Skeletal muscle satellite cell (primary cell): ENCODE data around the gene PCDHA6.
"Not testable (repeated sequence)": the region's sequence is repeated elsewhere in the genome, so short reads cannot be mapped to it uniquely, and the experiment has no call there.

Source experiments
- H3K27me3 ChIP-seq: 2 replicates; pipeline ENCODE4 v1.7.0; 2013; ENCODE audit warnings: low read length; ENCODE audit not compliant: control insufficient read depth, insufficient read depth
- H3K36me3 ChIP-seq: 2 replicates; pipeline ENCODE4 v1.7.0; 2013; ENCODE audit warnings: mild to moderate bottlenecking, control low read depth, low read length; ENCODE audit not compliant: insufficient read depth
- H3K4me1 ChIP-seq: 2 replicates; pipeline ENCODE4 v1.7.0; 2013; ENCODE audit warnings: low read length; ENCODE audit not compliant: control insufficient read depth, insufficient read depth
- H3K4me2 ChIP-seq: 2 replicates; pipeline ENCODE4 v1.7.0; 2013; ENCODE audit warnings: mild to moderate bottlenecking, low read length
- H3K4me3 ChIP-seq: 2 replicates; pipeline ENCODE4 v1.7.0; 2013; ENCODE audit warnings: low read length
- H3K9ac ChIP-seq: 2 replicates; pipeline ENCODE4 v1.7.0; 2013; ENCODE audit warnings: mild to moderate bottlenecking, low read depth, low read length, moderate library complexity
- H3K9me3 ChIP-seq: replicated peaks from 2 replicates; pipeline ENCODE4 v1.7.0; 2013; ENCODE audit warnings: mild to moderate bottlenecking, control low read depth, low read length

PCDHA6 gene

DNA sequence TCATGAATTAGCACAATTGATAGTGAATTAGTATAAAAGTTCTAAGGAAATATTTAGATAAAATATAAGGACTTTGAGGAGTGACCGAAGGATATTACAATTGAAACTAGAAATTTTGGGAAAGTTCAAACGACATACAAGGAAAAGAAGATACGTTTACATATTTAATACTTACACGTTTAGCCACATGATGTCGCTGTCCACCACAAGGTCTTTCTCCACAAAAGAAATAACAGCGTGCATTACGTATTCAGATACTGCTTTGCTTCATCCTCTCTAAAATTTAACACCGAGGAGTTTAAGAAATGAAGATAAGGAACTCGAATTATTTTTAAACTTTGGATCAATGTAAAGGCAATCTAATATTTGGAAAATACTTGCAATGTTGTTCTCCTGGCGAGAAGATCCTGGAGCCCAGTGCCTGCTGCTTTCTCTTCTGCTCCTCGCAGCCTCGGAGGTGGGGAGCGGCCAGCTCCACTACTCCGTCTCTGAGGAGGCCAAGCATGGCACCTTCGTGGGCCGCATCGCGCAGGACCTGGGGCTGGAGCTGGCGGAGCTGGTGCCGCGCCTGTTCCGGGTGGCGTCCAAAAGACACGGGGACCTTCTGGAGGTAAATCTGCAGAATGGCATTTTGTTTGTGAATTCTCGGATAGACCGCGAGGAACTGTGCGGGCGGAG lies 26.8 kb upstream of the PCDHA6 start, which contains the start of gene PCDHA3:
TSS of gene PCDHA3 (plus strand) at position 242 of the 678 bp plus-strand sequence.
- H3K36me3 ChIP-seq = no peaks in the 10 kb centered on the region
- no peaks in the 10 kb centered on the region for H3K4me1 ChIP-seq
- H3K4me2 ChIP-seq = peak within 1 kb of the TSS; percentile 69
- H3K9me3 ChIP-seq = no peaks in the 10 kb centered on the region
- peak within 1 kb of the TSS; percentile 51 for H3K4me3 ChIP-seq
- no peak within 1 kb of the TSS for H3K9ac ChIP-seq
- no peaks in the 10 kb centered on the region for H3K27me3 ChIP-seq

DNA sequence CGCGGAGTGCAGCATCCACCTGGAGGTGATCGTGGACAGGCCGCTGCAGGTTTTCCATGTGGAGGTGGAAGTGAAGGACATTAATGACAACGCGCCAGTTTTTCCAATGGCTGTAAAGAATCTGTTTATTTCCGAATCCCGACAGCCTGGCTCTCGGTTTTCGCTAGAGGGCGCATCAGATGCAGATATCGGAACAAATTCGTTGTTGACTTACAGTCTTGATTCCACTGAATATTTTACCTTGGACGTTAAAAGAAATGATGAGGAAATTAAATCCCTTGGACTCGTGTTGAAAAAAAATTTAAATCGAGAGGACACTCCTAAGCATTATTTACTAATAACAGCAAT lies 26.3 kb upstream of the PCDHA6 start:
- H3K9ac ChIP-seq = no peak overlapping the region
- peak overlapping the region; percentile 69 for H3K4me2 ChIP-seq
- H3K4me1 ChIP-seq = no peaks in the 10 kb centered on the region
- no peaks in the 10 kb centered on the region for H3K36me3 ChIP-seq
- no peaks in the 10 kb centered on the region for H3K27me3 ChIP-seq
- no peaks in the 10 kb centered on the region for H3K9me3 ChIP-seq
- H3K4me3 ChIP-seq = peak overlapping the region; percentile 51

DNA sequence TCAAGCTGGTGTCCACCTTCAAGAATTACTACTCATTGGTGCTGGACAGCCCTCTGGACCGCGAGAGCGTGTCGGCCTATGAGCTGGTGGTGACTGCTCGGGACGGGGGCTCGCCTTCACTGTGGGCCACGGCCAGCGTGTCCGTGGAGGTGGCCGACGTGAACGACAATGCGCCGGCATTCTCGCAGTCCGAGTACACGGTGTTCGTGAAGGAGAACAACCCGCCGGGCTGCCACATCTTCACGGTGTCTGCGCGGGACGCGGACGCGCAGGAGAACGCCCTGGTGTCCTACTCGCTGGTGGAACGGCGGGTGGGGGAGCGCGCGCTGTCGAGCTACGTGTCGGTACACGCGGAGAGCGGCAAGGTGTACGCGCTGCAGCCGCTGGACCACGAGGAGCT lies 25.4 kb upstream of the PCDHA6 start:
- not testable (repeated sequence) for H3K9ac ChIP-seq, H3K4me1 ChIP-seq, H3K27me3 ChIP-seq, H3K36me3 ChIP-seq, H3K4me2 ChIP-seq, H3K9me3 ChIP-seq, H3K4me3 ChIP-seq

DNA sequence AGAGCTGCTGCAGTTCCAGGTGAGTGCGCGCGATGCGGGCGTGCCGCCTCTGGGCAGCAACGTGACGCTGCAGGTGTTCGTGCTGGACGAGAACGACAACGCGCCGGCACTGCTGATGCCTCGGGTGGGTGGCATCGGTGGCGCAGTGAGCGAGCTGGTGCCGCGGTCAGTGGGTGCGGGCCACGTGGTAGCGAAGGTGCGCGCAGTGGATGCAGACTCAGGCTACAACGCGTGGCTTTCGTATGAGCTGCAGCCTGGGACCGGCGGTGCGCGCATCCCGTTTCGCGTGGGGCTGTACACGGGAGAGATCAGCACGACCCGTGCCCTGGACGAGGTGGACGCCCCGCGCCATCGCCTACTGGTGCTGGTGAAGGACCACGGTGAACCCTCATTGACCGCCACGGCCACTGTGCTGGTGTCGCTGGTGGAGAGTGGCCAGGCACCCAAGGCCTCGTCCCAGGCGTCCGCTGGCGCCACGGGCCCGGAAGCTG lies 24.9 kb upstream of the PCDHA6 start:
- H3K4me2 ChIP-seq = no peak overlapping the region
- no peaks in the 10 kb centered on the region for H3K4me1 ChIP-seq

DNA sequence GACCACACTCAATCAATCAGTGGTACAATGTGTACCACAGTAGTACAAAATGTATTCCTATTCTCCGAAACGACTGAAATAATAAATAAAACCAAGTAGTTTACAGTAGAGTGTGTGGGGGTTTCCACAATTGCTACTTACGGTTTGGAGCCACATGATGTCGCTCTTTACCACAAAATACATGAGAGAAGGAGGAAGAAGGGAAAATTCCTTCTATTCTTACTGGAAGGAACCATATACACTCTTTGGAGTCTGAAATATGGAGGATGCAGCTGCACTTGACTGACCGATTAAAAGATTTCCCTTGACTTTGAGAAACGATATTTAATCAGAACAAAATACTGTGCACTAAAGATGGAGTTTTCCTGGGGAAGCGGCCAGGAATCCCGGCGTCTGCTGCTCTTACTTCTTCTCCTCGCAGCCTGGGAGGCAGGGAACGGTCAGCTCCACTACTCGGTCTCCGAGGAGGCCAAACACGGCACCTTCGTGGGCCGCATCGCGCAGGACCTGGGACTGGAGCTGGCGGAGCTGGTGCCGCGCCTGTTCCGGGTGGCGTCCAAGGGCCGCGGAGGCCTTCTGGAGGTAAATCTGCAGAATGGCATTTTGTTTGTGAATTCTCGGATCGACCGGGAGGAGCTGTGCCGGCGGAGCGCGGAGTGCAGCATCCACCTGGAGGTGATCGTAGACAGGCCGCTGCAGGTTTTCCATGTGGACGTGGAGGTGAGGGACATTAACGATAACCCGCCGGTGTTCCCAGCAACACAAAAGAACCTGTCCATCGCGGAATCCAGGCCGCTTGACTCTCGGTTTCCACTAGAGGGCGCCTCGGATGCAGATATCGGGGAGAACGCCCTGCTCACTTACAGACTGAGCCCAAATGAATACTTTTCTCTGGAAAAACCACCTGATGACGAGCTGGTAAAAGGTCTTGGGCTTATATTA lies 20.7 kb upstream of the PCDHA6 start, which contains the start of gene PCDHA4:
TSS of gene PCDHA4 (plus strand) at position 235 of the 942 bp plus-strand sequence.
- H3K4me3 ChIP-seq = peak within 1 kb of the TSS; percentile 63
- no peaks in the 10 kb centered on the region for H3K4me1 ChIP-seq
- H3K9me3 ChIP-seq = peaks cover 6% of the 10 kb centered on the region
- peak within 1 kb of the TSS; percentile 35 for H3K9ac ChIP-seq
- no peaks in the 10 kb centered on the region for H3K36me3 ChIP-seq
- no peaks in the 10 kb centered on the region for H3K27me3 ChIP-seq
- H3K4me2 ChIP-seq = no peak within 1 kb of the TSS

More for the DNA sequence above, 24.9 kb upstream of the PCDHA6 start:
- Histone ChIP-seq H3K4me3 (no peak overlapping the region), H3K9me3 (peaks cover 6% of the 10 kb centered on the region), H3K36me3 (no peaks in the 10 kb centered on the region), H3K9ac (no peak overlapping the region), H3K27me3 (no peaks in the 10 kb centered on the region)

- H3K4me3 ChIP-seq, H3K9ac ChIP-seq, H3K9me3 ChIP-seq, H3K36me3 ChIP-seq, H3K27me3 ChIP-seq, H3K4me1 ChIP-seq, H3K4me2 ChIP-seq: not testable (repeated sequence)
Observed at GRCh38 chr5:140808241-140808888, 19.4 kb upstream of the PCDHA6 start.

DNA sequence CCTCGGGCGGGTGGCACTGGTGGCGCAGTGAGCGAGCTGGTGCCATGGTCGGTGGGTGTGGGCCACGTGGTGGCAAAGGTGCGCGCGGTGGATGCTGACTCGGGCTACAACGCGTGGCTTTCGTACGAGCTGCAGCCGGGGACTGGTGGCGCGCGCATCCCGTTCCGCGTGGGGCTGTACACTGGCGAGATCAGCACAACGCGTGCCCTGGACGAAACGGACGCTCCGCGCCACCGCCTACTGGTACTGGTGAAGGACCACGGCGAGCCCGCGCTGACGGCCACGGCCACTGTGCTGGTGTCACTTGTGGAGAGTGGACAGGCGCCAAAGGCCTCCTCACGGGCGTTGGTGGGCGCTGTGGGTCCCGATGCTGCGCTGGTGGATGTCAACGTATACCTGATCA lies 18.9 kb upstream of the PCDHA6 start:
- no peaks in the 10 kb centered on the region for H3K4me1 ChIP-seq
- peaks cover 6% of the 10 kb centered on the region for H3K9me3 ChIP-seq
- H3K9ac ChIP-seq = no peak overlapping the region
- H3K4me2 ChIP-seq = no peak overlapping the region
- no peaks in the 10 kb centered on the region for H3K36me3 ChIP-seq
- H3K27me3 ChIP-seq = no peaks in the 10 kb centered on the region
- no peak overlapping the region for H3K4me3 ChIP-seq

DNA sequence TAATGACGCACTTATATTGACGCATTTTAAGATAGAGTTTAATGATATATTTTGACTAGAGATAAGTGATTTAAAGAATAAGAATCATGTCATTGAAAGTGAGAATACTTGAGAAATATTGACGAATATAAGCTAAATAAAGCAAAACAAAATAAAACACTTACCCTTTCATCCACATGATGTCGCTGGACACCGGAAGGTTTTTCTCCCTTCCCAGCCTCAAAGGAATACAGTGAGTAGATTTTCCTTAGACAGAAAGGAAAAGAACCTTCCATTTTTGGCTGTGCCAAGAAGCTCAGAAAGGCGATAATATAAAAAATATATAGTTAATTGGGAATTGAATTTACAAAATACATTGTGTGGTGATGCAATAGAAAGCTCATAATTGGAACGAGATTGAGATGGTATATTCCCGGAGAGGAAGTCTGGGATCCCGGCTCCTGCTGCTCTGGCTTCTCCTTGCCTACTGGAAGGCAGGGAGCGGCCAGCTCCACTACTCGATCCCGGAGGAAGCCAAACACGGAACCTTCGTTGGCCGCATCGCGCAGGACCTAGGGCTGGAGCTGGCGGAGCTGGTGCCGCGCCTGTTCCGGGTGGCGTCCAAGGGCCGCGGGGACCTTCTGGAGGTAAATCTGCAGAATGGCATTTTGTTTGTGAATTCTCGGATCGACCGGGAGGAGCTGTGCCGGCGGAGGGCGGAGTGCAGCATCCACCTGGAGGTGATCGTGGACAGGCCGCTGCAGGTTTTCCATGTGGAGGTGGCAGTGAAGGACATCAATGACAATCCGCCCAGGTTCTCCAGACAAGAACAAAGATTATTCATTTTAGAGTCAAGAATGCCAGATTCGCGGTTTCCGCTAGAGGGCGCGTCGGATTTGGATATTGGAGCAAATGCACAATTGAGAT lies 6.1 kb upstream of the PCDHA6 start, which contains the start of gene PCDHA5:
TSS of gene PCDHA5 (plus strand) at position 239 of the 906 bp plus-strand sequence.
- Histone ChIP-seq H3K27me3 (no peaks in the 10 kb centered on the region), H3K9ac (no peak within 1 kb of the TSS), H3K4me1 (no peaks in the 10 kb centered on the region), H3K4me2 (no peak within 1 kb of the TSS), H3K9me3 (no peaks in the 10 kb centered on the region), H3K4me3 (no peak within 1 kb of the TSS), H3K36me3 (no peaks in the 10 kb centered on the region)

DNA sequence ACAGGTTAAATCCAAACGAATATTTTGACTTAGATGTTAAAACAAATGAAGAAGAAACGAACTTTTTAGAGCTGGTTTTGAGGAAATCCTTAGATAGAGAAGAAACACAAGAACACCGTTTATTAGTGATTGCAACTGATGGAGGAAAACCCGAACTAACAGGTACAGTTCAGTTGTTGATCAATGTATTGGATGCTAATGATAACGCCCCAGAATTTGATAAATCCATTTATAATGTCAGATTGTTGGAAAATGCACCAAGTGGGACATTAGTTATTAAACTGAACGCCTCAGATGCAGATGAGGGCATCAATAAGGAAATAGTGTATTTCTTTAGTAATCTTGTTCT lies 5.5 kb upstream of the PCDHA6 start:
- no peak overlapping the region for H3K4me2 ChIP-seq

DNA sequence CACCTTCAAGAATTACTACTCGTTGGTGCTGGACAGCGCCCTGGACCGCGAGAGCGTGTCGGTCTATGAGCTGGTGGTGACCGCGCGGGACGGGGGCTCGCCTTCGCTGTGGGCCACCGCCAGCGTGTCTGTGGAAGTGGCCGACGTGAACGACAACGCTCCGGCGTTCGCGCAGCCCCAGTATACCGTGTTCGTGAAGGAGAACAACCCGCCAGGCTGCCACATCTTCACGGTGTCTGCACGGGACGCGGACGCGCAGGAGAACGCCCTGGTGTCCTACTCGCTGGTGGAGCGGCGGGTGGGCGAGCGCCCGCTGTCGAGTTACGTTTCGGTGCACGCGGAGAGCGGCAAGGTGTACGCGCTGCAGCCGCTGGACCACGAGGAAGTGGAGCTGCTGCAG lies 4.8 kb upstream of the PCDHA6 start:
- H3K9ac ChIP-seq, H3K4me1 ChIP-seq: not testable (repeated sequence)

More for the DNA sequence above, 5.5 kb upstream of the PCDHA6 start:
- Histone ChIP-seq H3K9me3 (no peaks in the 10 kb centered on the region), H3K4me3 (no peak overlapping the region), H3K27me3 (no peaks in the 10 kb centered on the region), H3K36me3 (no peaks in the 10 kb centered on the region), H3K9ac (no peak overlapping the region), H3K4me1 (no peaks in the 10 kb centered on the region)

More for the DNA sequence above, 4.8 kb upstream of the PCDHA6 start:
- not testable (repeated sequence) for H3K36me3 ChIP-seq, H3K9me3 ChIP-seq, H3K27me3 ChIP-seq, H3K4me2 ChIP-seq, H3K4me3 ChIP-seq
